ENCODE measurements around the gene CTNNA3. TPM values are rescaled to one million over a fixed set of nuclear protein-coding genes. Genes with fewer than 3 reads are reported as not detected.

The CTNNA3 gene
- total RNA-seq, 2 experiments from 2014 or later, result 0.30 TPM; not detected in 1

DNA sequence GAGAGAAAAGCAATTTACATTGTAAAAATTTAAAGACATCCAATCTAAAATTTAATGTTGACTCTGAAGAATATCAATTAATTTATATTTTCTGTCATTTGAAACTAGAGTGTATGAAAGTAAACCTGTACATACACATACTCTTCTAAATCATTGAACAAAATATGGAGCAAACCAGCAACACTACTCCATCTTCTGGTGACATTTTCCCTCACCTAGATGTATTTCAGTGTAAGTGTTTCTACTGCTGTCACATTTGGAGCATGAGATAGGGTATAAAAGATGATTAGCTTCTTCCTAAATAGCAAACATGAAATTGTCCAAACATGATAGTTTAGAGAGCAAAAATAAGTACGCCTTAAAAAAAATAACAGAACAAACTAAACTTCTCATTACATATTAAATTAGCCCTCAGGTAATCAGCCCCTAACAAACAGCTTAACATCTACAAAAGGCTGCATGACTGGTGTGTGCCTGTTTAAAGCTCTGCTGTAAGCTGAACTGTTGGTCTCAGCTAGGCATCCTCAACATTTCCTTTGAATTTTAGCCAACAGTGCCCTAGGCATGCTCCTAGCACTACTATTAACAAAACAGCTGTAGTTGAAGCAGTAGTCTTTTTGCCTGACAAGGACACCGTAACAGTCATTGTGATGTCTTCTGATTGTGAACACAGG, 189.8 kb downstream of the CTNNA3 start:
- no peak overlapping the region for H3K4me3 Mint-ChIP-seq
- intact Hi-C loops (cut with DNase I, micrococcal nuclease), result no loop called here
- no peaks in the 10 kb centered on the region for H3K4me1 Mint-ChIP-seq
- ATAC-seq (no peak), DNase-seq (no peak)
- POLR2A ChIA-PET, result no interaction called here
- H3K36me3 Mint-ChIP-seq (ENCODE audit: low read depth), result no peaks in the 10 kb centered on the region
- H3K27ac Mint-ChIP-seq, result no peak overlapping the region
- CTCF ChIA-PET, result no interaction called here
- H3K27me3 Mint-ChIP-seq, result no peaks in the 10 kb centered on the region
- H3K9me3 Mint-ChIP-seq (ENCODE audit: low read depth), result no peaks in the 10 kb centered on the region

DNA sequence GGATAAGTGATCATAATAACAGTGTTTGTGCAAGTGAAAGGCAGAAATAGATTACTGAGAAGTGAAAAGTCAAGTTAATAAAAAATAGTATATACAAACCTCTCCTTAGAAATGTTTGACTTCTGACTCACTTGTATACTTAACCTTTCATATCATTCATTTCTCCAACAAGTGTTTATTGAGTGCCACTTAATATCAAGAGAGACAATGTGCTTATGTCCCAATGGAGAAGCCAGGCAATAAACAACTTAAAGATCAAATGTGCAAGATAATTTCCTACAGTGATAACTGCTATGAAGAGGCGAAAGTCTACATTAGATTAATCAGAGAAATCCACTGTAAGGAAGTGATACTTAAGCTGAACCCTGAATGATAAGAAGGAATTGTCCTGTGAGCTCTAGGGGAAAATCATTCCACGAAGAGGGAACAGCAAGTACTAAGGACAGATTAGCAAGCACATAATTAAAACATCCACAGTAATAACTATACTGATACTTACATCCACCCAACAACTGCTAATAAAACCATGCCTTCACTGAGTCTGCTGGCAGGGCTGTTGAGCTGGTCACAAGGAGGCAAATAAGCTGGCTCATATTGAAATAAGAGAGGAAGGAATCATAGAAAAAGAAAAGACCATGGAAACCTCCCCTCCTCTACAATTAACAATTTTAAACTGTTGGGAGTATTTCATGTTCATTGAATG, 203.5 kb downstream of the CTNNA3 start:
- Mint-ChIP-seq H3K4me1 (no peaks in the 10 kb centered on the region), H3K27me3 (peaks cover 3% of the 10 kb centered on the region), H3K4me3 (no peak overlapping the region), H3K9me3 (ENCODE audit: low read depth) (no peaks in the 10 kb centered on the region), H3K27ac (no peak overlapping the region), H3K36me3 (ENCODE audit: low read depth) (no peaks in the 10 kb centered on the region)
- DNase-seq (no peak), ATAC-seq (no peak)
- intact Hi-C loops (cut with DNase I, micrococcal nuclease), result no loop called here
- POLR2A ChIA-PET, result no interaction called here
- CTCF ChIA-PET, result interaction anchor here (0.7 to 0.9 kb wide), 2 partner anchors 287 to 648 kb away, joined by 3 to 4 read pairs; no protein-coding TSS in a partner anchor

DNA sequence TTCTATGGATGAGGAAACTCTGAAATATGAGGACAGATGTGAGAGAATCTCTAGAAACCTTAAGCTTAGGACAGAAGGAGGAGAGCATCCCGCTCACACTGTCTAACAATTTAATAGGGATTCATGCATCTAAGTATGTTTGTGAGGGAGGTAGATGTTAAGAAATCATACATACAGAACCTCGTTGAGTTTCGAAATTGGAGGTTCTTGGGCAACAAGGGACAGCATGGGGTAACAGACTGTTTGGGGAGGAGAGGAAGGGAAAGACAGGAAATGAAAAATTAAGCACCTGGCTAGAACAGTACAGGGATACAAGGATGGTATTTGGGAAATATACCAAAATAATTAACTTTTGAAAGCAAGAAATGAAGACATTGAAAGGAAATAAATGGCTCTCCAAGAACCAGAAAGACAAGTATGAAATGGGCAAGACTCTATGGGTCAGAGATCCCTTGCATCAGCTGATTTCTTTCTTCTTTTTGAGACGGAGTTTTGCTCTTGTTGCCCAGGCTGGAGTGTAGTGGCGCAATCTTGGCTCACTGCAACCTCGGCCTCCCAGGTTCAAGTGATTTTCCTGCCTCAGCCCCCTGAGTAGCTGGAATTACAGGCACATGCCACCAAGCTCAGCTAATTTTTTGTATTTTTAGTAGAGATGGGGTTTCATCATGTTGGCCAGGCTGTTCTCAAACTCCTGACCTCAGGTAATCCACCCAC, 207.9 kb downstream of the CTNNA3 start:
- peaks cover 3% of the 10 kb centered on the region for H3K27me3 Mint-ChIP-seq
- peaks cover 2% of the 10 kb centered on the region for H3K4me1 Mint-ChIP-seq
- POLR2A ChIA-PET, result no interaction called here
- DNase-seq (no peak), ATAC-seq (no peak)
- H3K27ac Mint-ChIP-seq, result no peak overlapping the region
- no peaks in the 10 kb centered on the region for H3K36me3 Mint-ChIP-seq (ENCODE audit: low read depth)
- intact Hi-C loops (cut with DNase I, micrococcal nuclease), result no loop called here
- no peak overlapping the region for H3K4me3 Mint-ChIP-seq
- H3K9me3 Mint-ChIP-seq (ENCODE audit: low read depth), result peaks cover 4% of the 10 kb centered on the region
- CTCF ChIA-PET, result interaction anchor here (0.5 kb wide), 1 partner anchor 557 kb away, joined by 3 read pairs; no protein-coding TSS in a partner anchor

DNA sequence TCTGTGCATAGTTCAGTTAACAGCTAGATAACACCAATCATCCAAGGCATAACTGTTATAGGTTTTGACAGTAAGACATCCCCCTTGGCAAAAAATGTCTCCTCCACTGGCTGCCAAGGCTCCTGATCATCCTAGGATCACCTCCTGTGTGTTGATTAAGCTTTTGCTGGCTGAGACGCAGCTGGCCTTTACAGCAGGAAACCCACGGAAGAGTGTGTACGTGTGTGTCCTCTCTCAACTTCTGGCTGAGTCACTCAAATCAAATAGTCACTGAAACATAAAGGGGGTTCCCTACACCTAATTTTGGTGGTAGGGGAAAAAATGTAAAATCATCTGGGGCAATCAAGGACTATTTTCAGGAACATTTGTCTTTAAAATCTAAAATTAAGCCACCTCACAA, 208.8 kb downstream of the CTNNA3 start:
- H3K27ac Mint-ChIP-seq, result no peak overlapping the region
- peaks cover 3% of the 10 kb centered on the region for H3K27me3 Mint-ChIP-seq
- peak; percentile 6 for DNase-seq
- intact Hi-C loops (cut with DNase I, micrococcal nuclease), result no loop called here
- peaks cover 4% of the 10 kb centered on the region for H3K9me3 Mint-ChIP-seq (ENCODE audit: low read depth)
- CTCF ChIA-PET, result no interaction called here
- H3K36me3 Mint-ChIP-seq (ENCODE audit: low read depth), result no peaks in the 10 kb centered on the region
- POLR2A ChIA-PET, result no interaction called here
- peak; percentile 36 for ATAC-seq
- H3K4me3 Mint-ChIP-seq, result no peak overlapping the region
- H3K4me1 Mint-ChIP-seq, result peaks cover 2% of the 10 kb centered on the region

DNA sequence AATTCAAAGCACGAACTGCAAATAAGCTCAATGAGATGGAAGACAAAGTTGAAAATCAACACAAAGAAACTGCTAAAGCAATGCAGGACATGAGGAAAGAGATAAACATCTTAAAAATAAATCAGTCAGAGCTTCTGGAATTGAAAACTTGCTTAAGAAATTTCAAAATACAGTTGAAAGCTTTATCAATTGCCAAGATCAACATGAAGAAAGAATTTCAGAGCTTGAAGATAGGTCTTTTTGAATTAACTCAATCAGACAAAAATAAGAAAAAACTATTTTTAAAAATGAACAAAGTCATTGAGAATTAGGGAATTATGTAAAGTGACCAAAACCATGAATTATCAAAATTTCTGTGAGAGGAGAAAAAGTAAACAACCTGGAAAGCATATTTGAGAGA, 218.1 kb downstream of the CTNNA3 start:
- intact Hi-C loops (cut with DNase I, micrococcal nuclease), result no loop called here
- Mint-ChIP-seq H3K4me3 (no peak overlapping the region), H3K27me3 (peaks cover 6% of the 10 kb centered on the region), H3K36me3 (ENCODE audit: low read depth) (no peaks in the 10 kb centered on the region), H3K4me1 (no peaks in the 10 kb centered on the region), H3K27ac (no peak overlapping the region), H3K9me3 (ENCODE audit: low read depth) (peaks cover 8% of the 10 kb centered on the region)
- CTCF ChIA-PET, result interaction anchor here (0.7 to 0.9 kb wide), 2 partner anchors 10 to 191 kb away, joined by 3 read pairs; no protein-coding TSS in a partner anchor
- POLR2A ChIA-PET, result no interaction called here
- ATAC-seq (no peak), DNase-seq (no peak)

DNA sequence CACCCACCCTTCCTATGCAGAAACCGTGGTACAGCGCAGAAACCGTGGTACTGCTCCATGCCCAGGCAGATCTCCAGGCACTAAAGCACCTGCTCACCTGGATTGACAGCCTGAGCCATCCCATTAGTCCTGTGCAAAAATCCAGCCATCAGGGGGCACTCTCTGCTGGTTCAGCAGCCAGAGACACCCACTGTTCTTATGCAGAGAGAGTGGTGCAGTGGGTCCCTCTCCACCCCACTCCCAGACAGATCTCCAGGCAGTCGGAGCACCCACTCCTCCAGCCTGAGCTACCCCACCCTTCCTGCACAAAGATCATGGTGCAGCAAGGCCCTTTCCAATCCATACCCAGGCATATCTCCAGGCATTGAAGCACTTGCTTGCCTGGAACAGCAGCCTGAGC, 219.8 kb downstream of the CTNNA3 start:
- Mint-ChIP-seq H3K36me3 (ENCODE audit: low read depth) (no peaks in the 10 kb centered on the region), H3K4me3 (no peak overlapping the region), H3K27me3 (peaks cover 4% of the 10 kb centered on the region), H3K9me3 (ENCODE audit: low read depth) (peaks cover 8% of the 10 kb centered on the region), H3K27ac (no peak overlapping the region), H3K4me1 (no peaks in the 10 kb centered on the region)
- DNase-seq (peak; percentile 5), ATAC-seq (no peak)
- intact Hi-C loops (cut with DNase I, micrococcal nuclease), result no loop called here
- POLR2A ChIA-PET, result no interaction called here
- CTCF ChIA-PET, result no interaction called here

DNA sequence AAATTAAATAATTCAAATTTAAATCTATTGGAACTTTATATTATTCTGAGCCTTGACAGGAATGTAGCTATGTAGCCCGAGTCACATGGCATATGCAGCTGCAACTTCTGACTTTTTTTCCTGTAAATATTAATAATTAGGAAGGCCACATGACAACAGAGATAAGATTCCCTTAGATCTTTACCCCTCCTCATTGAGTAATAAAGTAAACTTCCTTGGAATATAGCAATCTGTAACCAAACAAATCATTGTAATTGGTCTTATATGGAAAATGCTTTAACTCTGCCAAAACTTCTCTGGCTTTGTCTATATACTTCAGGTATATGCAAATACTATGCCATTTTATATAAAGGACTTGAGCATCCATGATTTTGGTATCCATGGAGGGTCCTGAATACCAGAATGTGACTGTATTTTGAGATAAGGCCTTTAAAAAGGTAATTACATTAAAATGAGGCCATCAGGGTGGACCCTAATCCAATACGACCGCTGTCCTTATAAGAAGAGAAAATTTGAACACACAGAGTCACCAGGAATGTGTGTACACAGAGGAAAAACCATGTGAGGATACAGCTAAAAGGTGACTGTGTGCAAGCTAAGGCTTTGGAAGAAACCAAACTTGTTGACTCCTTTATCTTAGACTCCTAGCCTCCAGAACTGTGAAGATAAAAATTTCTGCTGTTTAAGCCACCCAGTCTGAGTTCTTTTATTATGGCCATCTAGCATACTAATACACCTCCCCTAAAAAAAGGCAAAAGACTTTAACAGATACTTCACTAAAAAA, 222.0 kb downstream of the CTNNA3 start:
- Mint-ChIP-seq H3K27me3 (peaks cover 11% of the 10 kb centered on the region), H3K9me3 (ENCODE audit: low read depth) (peaks cover 8% of the 10 kb centered on the region), H3K4me1 (no peaks in the 10 kb centered on the region), H3K36me3 (ENCODE audit: low read depth) (no peaks in the 10 kb centered on the region), H3K4me3 (no peak overlapping the region), H3K27ac (no peak overlapping the region)
- ChIA-PET CTCF (no interaction called here), POLR2A (no interaction called here)
- DNase-seq, result no peak
- ATAC-seq, result no peak
- intact Hi-C loops (cut with DNase I, micrococcal nuclease), result no loop called here

DNA sequence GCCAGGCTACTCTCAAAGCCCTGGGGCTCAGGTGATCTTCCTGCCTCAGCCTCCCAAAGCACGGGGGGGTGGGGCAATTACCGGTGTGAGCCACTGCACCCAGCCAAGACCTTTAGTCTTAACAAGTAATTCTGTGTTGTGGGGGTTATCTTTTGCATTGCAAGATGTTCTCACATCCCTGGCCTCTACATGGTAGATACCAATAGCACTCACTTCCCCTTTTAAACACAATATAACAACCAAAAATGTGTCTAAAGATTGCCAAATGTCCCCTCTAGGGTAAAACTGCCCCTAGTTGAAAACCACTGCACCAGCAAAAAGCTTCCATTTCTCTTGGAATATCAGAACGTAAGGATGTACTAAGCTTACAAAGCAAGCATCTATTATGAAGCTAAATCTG, 225.0 kb downstream of the CTNNA3 start:
- Mint-ChIP-seq H3K36me3 (ENCODE audit: low read depth) (no peaks in the 10 kb centered on the region), H3K4me1 (no peaks in the 10 kb centered on the region), H3K9me3 (ENCODE audit: low read depth) (no peaks in the 10 kb centered on the region), H3K4me3 (no peak overlapping the region), H3K27me3 (peaks cover 15% of the 10 kb centered on the region), H3K27ac (no peak overlapping the region)
- DNase-seq, result no peak
- ChIA-PET POLR2A (no interaction called here), CTCF (no interaction called here)
- no peak for ATAC-seq
- intact Hi-C loops (cut with DNase I, micrococcal nuclease), result no loop called here

DNA sequence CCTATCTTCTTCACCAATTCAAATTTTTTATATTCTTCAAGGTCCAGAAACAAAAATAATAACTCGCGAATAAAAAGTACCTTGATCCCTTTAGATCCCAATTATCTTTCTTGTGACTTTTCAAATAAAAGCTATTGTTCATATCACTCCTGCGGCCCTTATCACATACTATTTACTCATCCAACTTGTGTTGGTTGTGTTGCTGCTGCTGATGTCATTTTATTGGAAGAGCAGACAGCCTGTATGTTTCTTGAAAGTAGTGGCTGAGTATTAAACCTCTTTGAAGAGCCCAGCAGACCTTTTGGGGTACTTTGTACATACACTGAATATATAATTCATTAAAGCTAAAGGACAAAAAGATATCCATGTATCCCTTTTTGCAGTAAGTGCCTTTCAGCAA, 231.7 kb downstream of the CTNNA3 start:
- Mint-ChIP-seq H3K27ac (no peak overlapping the region), H3K27me3 (peaks cover 5% of the 10 kb centered on the region), H3K9me3 (ENCODE audit: low read depth) (no peaks in the 10 kb centered on the region), H3K4me3 (no peak overlapping the region), H3K36me3 (ENCODE audit: low read depth) (no peaks in the 10 kb centered on the region), H3K4me1 (no peaks in the 10 kb centered on the region)
- no peak for DNase-seq
- ChIA-PET CTCF (no interaction called here), POLR2A (no interaction called here)
- no peak for ATAC-seq
- intact Hi-C loops (cut with DNase I, micrococcal nuclease), result no loop called here

DNA sequence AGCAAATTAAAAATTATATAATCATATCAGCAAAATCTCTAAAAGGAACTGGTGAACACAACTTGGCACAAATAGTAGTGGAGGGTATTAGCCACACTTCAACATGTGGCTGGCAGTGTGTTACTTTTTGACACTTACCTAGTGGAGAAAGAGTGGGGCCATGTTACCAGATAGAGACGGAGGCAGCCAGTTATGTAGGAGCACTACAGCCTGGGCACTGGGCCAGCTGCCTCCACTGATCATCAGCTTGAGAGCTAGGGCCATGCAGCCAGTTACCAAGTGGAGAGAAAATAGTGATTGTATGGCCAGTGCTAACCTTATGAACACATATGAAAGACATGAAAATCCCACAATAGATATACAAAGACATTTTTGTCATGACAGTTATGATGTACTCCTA, 243.1 kb downstream of the CTNNA3 start:
- Mint-ChIP-seq H3K4me3 (no peak overlapping the region), H3K4me1 (no peaks in the 10 kb centered on the region), H3K27me3 (no peaks in the 10 kb centered on the region), H3K9me3 (ENCODE audit: low read depth) (peaks cover 6% of the 10 kb centered on the region), H3K27ac (no peak overlapping the region), H3K36me3 (ENCODE audit: low read depth) (no peaks in the 10 kb centered on the region)
- intact Hi-C loops (cut with DNase I, micrococcal nuclease), result no loop called here
- no peak for DNase-seq
- ChIA-PET POLR2A (no interaction called here), CTCF (no interaction called here)
- no peak for ATAC-seq

DNA sequence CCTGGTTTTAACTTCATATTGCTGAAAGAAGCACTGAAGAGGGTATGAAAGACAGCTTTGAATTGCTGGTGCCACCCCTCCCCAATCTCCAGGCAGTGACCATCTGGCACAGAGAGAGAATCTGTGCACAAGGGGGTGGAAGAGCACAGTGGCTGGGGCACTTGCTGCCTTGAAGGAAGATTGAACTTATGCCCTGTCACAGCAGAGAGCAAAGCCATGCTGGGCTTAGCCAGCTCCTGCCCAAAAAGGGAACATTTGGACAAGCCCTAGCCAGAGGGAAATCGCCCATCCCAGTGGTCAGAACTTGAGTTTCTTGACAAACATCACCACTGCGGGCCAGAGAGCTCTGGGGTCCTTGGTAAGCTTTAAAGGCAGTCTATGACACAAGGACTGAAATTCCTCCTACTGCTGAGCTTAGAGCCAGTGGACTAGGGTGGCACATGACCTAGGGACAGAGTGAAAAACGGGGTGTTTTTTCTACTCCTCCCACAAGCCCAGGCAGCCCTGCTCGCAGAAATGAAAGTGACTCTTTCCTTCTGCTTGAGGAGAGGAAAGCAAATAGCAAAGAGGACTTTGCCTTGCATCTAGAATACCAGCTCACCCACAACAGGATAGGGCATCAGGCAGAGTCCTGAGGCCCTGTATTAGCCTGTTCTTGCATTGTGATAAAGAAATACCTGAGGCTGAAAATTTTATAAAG, 257.2 kb downstream of the CTNNA3 start:
- DNase-seq (no peak), ATAC-seq (no peak)
- CTCF ChIA-PET, result no interaction called here
- POLR2A ChIA-PET, result no interaction called here
- Mint-ChIP-seq H3K27ac (no peak overlapping the region), H3K36me3 (ENCODE audit: low read depth) (peaks cover 2% of the 10 kb centered on the region), H3K27me3 (peaks cover 3% of the 10 kb centered on the region), H3K4me3 (no peak overlapping the region), H3K9me3 (ENCODE audit: low read depth) (peaks cover 18% of the 10 kb centered on the region), H3K4me1 (no peaks in the 10 kb centered on the region)
- intact Hi-C loops (cut with DNase I, micrococcal nuclease), result no loop called here

All from activated CD4-positive, alpha-beta T cell treated with anti-CD3 and anti-CD28 coated beads for 36 hours (primary cell).